NCI-H146 (cell line): ENCODE results near the gene HNRNPM.
"Not testable (repeated sequence)": the region's sequence is repeated elsewhere in the genome, so short reads cannot be mapped to it uniquely, and the experiment has no call there.

Source experiments
- DNase-seq: peaks from one replicate; lab custom pipeline; 2025; lab: John Stamatoyannopoulos, UW

The HNRNPM gene

DNA sequence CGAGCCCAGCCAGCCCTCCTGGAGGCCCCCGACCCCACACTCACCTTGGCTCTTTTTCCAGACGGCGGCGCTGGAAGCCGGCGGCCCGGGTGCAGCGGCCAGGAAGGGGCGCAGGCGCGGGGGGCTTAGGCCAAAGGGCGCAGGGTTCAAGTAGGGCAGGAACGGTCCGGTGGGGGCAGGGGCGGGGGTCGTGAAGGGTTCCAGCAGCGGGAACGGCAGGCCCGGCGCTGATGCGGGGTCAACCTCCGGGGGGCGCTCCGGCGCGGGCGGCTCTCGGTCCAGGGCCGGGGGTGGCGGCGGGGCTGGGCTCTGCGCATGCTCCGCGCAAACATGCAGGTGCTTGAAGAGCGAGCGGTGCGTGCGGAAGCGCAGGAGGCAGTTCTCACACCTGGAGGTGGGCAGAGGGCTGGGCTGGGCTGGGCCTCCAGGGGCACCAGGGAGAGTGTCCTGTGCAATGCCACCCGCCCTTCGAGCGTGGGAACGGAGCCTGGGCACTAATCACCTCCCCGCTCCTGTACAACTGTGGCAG is 66.9 kb downstream of the HNRNPM start:
- DNase-seq: no peak

DNA sequence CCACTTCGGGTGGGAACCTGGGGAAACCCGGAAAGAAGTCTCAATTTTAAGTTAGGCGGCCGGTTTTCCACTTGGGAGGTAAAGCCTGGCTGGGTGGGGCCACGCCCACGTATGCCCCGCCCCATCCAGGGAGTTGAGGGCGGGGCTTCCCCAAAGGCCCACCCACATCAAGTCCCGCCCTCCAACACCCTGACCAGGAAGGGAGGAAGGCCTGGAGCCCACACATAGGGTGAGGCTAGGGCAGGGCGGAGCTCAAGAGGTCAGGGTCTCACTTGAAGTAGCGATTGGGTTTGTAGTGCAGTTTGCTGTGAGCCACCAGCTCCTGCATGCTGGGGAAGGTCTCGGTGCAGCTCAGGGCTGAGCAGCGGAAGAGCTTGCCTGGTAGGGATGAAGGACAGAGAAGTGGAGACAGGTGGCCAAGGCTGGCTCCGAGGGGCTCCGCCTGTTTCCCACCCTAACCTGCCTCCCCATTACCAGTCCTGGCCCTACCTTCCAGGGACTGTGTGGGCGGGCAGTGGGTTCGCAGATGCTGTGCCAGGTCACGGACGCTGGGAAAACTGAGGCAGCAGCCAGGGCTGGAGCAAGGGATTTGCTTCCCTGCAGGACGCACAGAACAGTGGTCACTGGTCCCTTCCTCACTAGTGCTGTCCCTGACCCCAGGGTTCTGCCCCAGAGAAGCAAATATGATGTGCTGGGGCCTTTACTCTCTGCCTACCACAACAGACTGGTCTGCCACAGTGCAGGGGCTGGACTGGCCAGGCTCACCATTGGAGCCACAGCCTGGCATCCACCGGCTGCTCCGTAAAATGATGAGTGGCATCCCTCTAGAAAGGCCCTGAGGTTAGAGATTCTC is 67.6 kb downstream of the HNRNPM start:
- no peak for DNase-seq

DNA sequence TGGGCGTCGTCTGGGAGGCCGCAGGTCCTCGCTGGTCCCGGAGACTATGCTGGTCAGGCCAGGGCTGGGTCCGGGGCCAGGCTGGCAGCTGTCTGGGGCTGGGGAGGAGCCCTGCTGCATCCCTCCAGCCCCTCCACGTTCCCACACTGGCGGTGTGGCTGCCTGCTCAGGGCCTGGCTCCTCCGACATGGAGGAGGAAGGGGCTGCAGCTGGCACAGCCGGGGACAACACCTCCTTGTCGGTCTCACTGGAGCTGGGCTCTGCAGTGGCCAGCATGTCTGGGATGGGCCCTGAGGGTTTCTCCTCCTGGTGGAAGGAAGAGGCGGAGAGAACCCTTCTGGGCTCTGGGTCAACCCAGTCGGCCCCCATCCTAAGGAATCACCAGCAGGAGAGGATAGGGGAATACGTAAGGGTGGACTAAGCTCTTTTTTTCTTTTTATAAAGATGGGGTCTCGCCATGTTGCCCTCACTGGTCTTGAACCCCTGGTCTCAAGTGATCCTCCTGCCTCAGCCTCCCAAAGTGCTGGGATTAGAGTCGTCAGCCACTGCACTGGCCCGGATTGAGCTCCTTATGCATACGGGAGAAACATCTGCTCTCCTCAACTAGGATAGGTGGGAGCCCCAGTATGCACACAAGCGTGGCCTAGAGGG is 68.4 kb downstream of the HNRNPM start:
- no peak for DNase-seq

DNA sequence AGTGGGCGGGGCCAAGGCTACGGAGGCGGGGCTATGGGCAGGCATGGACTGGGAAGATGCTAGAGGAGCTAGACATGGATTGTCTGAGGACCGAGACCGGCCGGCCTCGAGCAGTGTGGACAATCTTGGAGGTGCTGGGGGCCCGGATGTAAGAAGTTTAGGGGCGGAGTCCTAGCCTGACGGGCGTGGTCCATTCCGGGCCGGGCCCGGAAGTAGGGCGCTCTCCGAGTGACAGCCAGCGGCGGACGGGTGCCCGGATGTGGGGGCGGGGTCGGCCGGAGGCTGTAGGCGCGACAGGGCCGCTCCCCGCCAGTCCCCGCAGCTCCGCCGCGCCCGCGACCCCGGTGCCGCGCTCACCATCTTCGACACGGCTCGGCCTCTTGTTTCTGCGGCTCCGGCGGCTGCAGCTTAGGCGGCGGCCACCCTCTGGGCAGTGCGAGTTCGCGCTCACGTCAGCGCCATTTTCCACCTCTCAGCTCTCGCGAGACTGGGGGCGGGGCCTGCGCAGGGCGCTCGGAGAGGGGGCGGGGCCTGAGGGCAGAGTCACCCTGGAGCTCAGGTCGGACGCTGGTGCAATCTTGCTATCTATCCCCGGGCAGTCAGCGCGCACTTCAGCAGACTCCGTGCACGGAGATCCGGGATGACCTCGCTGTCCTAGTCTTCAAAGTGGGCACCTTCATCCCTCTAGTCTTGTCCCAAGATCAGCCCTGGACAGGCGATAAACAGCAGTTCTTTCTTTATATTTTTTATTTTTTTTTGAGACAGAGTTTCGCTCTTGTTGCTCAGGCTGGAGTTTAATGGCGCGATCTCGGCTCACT is 69.1 kb downstream of the HNRNPM start, which contains the start of gene ZNF414:
ZNF414 (minus strand) TSS at position 481 of the 818 bp plus-strand sequence; CDS start at position 360, 121 bp downstream.
- peak; percentile 91 for DNase-seq

DNA sequence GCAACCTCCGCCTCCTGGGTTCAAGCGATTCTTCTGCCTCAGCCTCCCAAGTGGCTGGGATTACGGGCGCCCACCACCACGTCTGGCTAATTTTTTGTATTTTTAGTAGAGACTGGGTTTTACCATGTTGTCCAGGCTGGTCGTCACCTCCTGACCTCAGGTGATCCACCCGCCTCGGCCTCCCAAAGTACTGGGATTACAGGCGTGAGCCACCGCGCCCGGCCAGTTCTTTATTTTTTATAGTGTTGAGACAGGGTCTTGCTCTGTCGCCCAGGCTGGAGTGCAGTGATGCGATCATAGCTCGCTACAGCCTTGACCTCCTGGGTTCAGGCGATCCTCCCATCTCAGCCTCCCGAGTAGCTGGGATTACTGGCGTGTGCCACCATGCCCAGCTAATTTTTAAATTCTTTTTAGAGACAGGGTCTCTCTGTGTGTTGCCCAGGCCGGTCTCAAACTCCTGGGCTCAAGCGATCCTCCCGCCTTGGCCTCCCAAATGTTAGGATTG is 69.8 kb downstream of the HNRNPM start:
- DNase-seq: not testable (repeated sequence)

DNA sequence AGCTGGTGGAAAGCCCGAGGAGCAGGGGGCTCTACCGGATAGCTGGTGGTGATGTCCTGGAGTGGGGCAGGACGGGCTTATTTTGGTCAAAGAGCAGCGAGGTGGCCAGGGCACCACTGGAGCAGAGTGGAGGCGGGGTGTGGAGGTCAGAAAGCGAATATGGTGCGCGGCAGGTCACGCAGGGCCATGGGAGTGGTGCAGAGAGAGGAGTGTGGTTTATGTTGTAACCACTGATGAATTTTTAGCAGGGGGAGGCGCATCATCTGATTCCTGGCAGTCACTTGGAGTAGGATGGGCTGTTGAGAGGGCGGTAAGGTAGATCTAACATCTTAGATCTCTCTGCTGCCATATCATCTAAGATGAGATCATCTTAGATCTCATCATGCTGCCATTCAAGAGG is 70.5 kb downstream of the HNRNPM start:
- no peak for DNase-seq

DNA sequence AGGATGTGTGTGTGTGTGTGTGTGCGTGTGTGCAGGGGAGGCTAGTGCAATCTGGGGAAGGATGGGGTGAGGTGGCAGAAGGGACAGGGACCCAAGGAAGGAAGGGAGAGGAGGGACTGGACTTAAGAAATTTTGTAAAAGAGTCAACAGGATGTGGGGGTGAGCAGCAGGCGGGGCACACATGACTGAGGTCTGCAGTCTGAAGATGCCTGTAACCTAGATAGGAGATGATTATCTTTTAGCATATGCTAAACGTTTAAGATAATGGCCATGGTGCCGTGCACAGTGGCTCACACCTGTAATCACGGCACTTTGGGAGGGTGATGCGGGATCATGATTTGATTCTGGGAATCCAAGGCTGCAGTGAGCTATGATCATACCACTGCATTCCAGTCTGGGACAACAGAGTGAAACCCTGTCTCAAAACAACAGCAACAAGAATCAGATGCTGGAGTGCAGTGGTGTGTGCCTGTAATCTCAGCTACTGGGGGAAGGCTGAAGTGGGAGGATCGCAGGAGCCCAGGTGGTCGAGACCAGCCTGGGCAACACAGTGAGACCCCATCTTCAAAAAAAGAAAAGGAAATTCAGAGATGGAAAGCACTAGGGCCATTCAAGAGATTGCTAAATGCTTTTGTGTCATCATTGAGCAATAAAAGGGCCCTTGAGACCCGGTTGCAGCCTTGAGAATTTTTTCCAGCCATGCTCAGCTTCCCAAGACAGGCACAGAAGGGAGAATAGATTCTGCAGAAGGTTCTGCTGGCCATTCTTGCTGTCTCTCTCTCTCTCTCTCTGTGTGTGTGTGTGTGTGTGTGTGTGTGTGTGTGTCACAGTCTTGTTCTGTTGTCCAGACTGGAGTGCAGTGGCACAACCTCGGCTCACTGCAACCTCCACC is 73.0 kb downstream of the HNRNPM start:
- no peak for DNase-seq

DNA sequence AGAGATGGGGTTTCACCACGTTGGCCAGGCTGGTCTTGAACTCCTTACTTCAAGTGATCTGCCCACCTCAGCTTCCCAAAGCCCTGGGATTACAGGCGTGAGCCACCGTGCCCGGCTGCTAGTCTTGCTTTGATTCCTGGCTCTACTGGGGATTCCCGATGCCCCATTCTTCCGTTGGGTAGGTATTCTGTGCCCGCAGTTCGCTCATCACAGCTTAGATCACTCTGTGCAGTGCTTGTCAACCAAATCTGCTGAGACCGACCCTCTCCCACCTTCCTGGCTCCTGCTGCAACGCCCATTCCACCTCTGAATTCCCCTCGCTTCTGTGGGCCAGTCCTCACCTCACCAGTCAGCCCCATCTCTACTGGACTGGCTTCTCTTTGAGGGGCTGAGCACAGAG is 73.8 kb downstream of the HNRNPM start:
- no peak for DNase-seq

DNA sequence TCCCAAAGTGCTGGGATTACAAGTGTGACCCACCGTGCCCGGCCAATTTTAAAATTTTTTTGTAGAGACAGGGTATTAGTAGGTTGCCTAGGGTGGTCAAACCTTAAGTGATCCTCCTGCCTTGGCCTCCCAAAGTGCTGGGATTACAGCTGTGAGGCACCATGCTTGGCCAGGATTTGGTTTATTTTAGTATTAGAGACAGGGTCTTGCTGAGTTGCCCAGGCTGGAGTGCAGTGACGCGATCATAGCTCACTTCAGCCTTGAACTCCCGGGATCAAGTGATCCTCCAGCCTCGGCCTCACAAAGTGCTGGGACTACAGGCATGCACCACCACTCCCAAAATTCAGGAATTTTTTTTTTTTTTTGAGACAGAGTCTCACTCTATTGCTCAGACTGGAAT is 74.6 kb downstream of the HNRNPM start:
- no peak for DNase-seq

DNA sequence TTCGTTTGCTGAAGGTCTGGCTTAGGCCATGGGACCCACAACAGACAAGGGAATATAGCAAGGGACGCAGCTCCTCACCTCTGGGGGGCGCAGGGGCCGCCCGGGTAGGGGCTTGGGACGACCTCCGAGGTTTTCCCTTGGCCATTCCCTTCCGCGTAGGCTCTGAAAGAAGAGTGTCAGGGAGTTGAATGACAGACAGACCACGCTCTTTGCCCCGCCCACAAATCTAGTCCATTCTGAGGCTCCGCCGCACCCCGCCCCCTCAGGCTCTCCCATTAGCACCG is 80.6 kb downstream of the HNRNPM start:
- no peak for DNase-seq

DNA sequence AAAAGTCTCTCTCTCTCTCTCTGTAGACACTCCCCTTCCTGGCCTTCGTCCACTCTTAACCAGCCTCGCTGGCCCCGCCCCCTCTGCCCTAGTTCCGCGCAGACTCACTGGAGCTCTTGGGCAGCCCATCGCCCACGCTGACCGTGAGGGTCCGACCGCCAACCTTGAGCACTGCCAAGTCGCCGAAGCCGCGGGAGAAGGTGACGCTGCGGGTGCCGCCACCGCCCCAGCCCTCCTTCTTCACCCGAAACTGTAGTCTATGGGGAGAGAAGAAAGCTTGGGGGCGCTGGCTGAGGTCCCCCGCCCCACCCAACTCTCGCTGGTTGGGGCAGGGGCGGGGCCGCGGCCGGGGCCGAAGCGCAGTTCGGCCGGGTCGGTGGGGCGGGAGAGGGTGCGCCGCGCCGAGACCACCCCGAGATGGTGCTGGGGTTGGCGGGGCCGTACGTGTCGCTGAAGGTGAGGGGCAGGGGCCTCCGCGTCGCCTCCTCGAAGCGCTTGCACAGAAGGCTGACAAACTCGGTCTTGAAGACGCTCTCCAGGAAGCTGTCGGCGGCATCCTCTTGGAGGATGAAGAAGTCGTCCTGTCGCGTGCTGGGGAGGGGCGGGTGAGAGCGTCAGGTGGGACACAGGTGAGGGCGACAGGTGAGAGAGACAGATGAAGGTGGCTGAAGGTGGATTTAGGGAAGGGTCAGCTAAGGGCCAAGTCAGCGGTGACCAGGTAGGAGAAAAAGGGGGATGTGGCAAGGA is 81.7 kb downstream of the HNRNPM start:
- DNase-seq: peak; percentile 81

DNA sequence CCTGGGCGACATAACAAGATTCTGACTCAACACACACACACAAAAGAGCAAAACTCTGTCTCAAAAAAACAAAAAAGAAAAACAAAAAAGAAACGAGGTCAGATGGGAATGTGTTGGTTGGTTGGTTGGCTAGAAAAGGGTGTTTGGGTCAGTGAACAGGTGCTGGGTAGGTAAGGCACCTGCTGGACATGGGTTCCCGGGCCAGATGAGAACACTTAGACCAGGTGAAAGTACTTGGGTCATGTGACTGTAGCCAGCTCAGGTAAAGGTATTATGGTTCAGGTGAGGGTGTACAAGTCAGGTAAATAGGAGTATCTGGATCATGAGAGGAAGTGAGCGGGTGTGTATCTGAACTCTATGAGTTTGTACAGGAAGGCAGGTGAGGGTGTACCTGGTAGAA is 83.7 kb downstream of the HNRNPM start:
- DNase-seq: no peak

DNA sequence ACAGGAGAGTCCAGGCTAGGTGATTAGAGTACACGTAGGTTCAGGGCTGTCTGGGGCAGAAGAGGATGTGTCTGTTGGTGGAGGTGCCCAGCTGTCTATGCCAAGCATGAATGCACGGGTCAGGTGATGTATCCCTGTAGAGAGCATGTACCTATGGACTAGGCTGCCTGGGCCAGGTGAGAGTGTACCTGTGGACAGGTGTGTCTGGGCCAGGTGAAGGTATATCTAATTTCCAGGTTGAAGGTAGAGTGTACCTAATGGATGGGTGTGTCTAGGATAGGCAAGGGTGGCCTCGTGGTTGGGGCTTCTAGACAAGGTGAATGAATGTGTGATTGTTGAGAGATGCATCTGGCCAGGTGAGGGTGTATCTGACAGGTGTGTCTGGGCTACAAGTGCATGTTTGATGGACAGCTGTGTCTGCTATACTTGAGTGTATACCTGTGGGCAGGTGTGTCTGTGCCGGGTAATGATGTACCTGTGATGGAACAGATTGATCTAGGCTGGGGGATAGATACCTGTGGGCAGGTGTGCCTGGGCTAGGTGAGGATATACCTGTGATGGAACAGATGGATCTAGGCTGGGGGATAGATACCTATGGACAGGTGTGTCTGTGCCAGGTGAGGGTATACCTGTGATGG is 84.7 kb downstream of the HNRNPM start:
- DNase-seq: no peak

DNA sequence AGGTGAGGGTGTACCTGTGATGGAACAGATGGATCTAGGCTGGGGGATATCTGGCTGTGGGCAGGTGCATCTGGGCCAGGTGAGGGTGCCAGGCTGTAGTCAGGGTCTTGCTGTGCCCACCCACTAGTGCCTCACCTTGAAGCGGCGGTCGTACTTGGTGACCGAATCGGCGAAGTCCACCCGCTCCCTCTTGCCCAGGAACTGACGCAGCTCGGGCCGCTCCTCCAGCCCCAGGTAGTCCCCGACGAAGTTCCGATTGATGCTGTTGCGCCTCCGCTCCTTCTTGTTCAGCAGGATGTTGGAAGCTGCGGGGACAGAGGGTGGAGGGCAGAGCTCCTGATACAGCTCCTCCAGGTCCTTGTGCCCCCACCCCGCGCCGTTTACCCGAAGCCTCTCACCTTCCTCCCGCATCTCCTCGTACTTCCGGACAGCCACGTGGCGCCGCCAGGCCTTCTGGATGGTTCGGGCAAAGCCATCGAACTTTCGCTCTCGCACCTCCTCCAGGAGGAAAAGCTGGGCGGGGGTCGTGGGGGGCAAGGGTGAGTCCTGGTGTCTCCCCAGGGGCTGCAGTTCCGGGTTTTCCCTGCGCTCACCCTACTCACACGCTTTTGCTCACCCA is 85.4 kb downstream of the HNRNPM start:
- DNase-seq: no peak

DNA sequence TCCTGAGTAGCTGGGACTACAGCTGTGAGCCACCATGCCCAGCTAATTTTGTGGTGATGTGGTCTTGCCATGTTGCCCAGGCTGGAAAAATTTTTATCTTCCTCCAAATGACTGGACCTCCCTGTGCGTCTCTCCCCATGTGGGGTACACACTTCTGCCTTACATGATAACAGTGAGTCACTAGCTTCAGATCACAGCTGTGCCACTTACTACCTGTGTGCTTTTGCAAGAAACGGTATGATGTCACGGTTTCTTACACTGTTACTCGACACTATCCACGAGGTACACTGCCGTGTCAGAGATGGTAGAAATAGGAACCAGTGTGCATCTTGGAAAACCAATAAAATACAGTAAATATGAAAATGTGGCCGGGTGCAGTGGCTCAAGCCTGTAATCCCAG is 86.7 kb downstream of the HNRNPM start:
- no peak for DNase-seq

DNA sequence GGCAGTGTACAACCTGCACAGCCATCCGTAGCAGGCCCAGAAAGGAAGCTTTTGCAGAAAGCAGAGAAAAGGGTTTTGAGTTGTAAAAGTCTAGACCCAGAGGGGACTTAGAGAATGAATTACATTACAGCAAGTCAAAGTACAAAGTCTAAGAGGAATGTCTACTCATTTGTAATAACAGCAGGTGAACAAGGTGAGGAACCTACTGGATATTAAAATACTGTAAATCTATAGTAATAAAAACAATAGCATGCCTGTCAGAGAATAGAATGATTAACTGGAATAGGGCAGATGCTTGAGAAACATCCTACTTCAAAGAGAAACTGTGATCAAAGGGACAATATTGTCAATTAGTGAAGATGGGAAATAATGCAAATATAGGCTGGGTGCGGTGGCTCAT is 87.5 kb downstream of the HNRNPM start:
- DNase-seq: no peak

DNA sequence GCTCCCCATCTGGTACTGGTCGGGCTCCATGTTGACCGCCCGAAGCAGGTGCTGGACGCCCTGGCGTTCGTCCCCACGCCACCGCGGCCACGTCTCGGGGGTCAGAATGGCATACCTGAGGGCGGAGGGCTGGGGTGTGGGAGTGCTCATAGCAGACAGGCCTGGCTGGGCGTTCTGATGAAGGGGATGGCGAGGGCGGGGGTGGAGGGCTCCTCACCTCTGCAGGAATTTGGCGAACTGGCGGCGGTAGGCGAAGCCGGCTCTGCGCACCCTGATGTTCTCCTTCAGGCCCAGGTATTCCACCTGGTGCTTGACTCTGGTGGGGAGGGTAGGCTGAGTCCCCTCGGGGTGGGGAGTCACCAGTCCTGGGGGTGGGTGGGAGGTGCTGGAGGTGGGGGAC is 91.5 kb downstream of the HNRNPM start:
- no peak for DNase-seq

DNA sequence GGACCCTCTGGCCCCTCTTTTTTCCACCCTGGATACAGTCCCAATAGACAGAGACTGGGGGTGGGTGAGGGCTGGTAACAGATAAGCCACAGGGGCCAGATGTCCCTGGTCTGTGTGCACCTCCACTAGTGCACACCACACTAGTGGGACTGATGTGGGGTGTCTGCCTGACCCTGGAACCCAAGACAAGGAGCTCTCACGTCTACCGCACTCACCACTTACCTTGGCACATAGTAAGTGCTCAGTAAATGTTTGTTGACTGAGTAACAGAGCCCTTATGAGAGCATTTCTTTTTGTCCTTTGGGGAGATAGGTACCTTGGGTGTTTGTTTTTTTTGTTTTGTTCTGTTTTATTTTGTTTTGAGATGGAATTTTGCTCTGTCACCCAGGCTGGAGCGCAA is 92.3 kb downstream of the HNRNPM start:
- DNase-seq: no peak
